Astrocyte (in vitro differentiated cells and primary cell): ENCODE results near the gene PSKH1.

Experiments used
- EZH2 ChIP-seq: IDR thresholded peaks from 2 replicates; pipeline ENCODE4 v1.6.1; 2012; ENCODE audit warnings: mild to moderate bottlenecking, low read length, inconsistent platforms; ENCODE audit not compliant: insufficient read depth
- TF ChIP-seq, protein P1 (sequence below): IDR thresholded peaks from 2 replicates; pipeline ENCODE4 v1.5.1; 2011; ENCODE audit warnings: low read depth, mild to moderate bottlenecking, inconsistent platforms, low read length, moderate library complexity; ENCODE audit not compliant: insufficient read depth

- TF ChIP-seq, protein P1, sequence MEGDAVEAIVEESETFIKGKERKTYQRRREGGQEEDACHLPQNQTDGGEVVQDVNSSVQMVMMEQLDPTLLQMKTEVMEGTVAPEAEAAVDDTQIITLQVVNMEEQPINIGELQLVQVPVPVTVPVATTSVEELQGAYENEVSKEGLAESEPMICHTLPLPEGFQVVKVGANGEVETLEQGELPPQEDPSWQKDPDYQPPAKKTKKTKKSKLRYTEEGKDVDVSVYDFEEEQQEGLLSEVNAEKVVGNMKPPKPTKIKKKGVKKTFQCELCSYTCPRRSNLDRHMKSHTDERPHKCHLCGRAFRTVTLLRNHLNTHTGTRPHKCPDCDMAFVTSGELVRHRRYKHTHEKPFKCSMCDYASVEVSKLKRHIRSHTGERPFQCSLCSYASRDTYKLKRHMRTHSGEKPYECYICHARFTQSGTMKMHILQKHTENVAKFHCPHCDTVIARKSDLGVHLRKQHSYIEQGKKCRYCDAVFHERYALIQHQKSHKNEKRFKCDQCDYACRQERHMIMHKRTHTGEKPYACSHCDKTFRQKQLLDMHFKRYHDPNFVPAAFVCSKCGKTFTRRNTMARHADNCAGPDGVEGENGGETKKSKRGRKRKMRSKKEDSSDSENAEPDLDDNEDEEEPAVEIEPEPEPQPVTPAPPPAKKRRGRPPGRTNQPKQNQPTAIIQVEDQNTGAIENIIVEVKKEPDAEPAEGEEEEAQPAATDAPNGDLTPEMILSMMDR = no peak
- TF ChIP-seq EZH2 = no peak
Measured at GRCh38 chr16:67941469-67942199, 48.6 kb downstream of the PSKH1 start.
